Measurements from ENCODE around the gene ZNF221.

GRCh38 chr19:44002212-44002565 is 51.2 kb downstream of the ZNF221 start:
- TF ChIP-seq POLR2A (IDR thresholded peaks at IDR 0.05) (no peak), CTCF (IDR thresholded peaks at IDR 0.05) (no peak)
